ENCODE data around the gene PRDM16.

Gene PRDM16

GRCh38 chr1:3053986-3054385 lies 15.0 kb upstream of the PRDM16 start:
- no peak for DNase-seq (ENCODE audit: low read depth in 2 of 2)

- no peak for DNase-seq (ENCODE audit: low read depth in 2 of 2)
Measured at GRCh38 chr1:3054474-3054873, 14.5 kb upstream of the PRDM16 start.

GRCh38 chr1:3055051-3055450 lies 14.0 kb upstream of the PRDM16 start:
- DNase-seq (ENCODE audit: low read depth in 2 of 2), result no peak

- no peak for DNase-seq (ENCODE audit: low read depth in 2 of 2)
Measured at GRCh38 chr1:3056641-3057040, 12.4 kb upstream of the PRDM16 start.

GRCh38 chr1:3058263-3059030 lies 10.6 kb upstream of the PRDM16 start:
- no peak for DNase-seq (ENCODE audit: low read depth in 2 of 2)

GRCh38 chr1:3060127-3060526 lies 8.9 kb upstream of the PRDM16 start:
- no peak for DNase-seq (ENCODE audit: low read depth in 2 of 2)

- DNase-seq (ENCODE audit: low read depth in 2 of 2), result no peak
Measured at GRCh38 chr1:3060601-3061551, 8.1 kb upstream of the PRDM16 start.

- DNase-seq (ENCODE audit: low read depth in 2 of 2), result no peak
Measured at GRCh38 chr1:3061566-3061965, 7.4 kb upstream of the PRDM16 start.

GRCh38 chr1:3061981-3062615 lies 6.9 kb upstream of the PRDM16 start:
- DNase-seq (ENCODE audit: low read depth in 2 of 2), result no peak

GRCh38 chr1:3062616-3063378 lies 6.2 kb upstream of the PRDM16 start:
- no peak for DNase-seq (ENCODE audit: low read depth in 2 of 2)

- no peak for DNase-seq (ENCODE audit: low read depth in 2 of 2)
Measured at GRCh38 chr1:3063379-3064295, 5.4 kb upstream of the PRDM16 start.

GRCh38 chr1:3064296-3064850 lies 4.6 kb upstream of the PRDM16 start:
- DNase-seq (ENCODE audit: low read depth in 2 of 2), result no peak

GRCh38 chr1:3064901-3065300 lies 4.1 kb upstream of the PRDM16 start:
- no peak for DNase-seq (ENCODE audit: low read depth in 2 of 2)

GRCh38 chr1:3065396-3065795 lies 3.6 kb upstream of the PRDM16 start:
- DNase-seq (ENCODE audit: low read depth in 2 of 2), result no peak

GRCh38 chr1:3065797-3066196 lies 3.2 kb upstream of the PRDM16 start:
- no peak for DNase-seq (ENCODE audit: low read depth in 2 of 2)

GRCh38 chr1:3066250-3066711 lies 2.7 kb upstream of the PRDM16 start:
- no peak for DNase-seq (ENCODE audit: low read depth in 2 of 2)

GRCh38 chr1:3066826-3067225 lies 2.2 kb upstream of the PRDM16 start:
- DNase-seq (ENCODE audit: low read depth in 2 of 2), result no peak

GRCh38 chr1:3067301-3067670 lies 1.7 kb upstream of the PRDM16 start:
- no peak for DNase-seq (ENCODE audit: low read depth in 2 of 2)

GRCh38 chr1:3067671-3068563 lies 1.1 kb upstream of the PRDM16 start:
- DNase-seq (ENCODE audit: low read depth in 2 of 2), result no peak

Data from stimulated activated CD8-positive, alpha-beta memory T cell treated with anti-CD3 and anti-CD28 coated beads, Interleukin-7, amount 100 ng/mL, for 4 hours (primary cell).